GM12878 (cell line): ENCODE measurements around the gene SGO1. TPM values are rescaled to one million over a fixed set of nuclear protein-coding genes. Genes with fewer than 3 reads are reported as not detected.

Source experiments
- BACH1 ChIP-seq: fragments of 450-650 bp; IDR thresholded peaks from 2 replicates; pipeline ENCODE4 v1.6.1; 2017; ENCODE audit warnings: mild to moderate bottlenecking, borderline replicate concordance
- BHLHE40 ChIP-seq, 2 experiments: fragments of 450-650 bp in 1 of 2; IDR thresholded peaks; 2 replicates each; pipeline ENCODE4 v1.6.1; 2011 to 2017; ENCODE audit warnings: low read depth in 2 of 2, borderline replicate concordance in 1 of 2, improper control_type of control experiment in 1 of 2, low read length in 1 of 2, mild to moderate bottlenecking in 1 of 2
- CBFB ChIP-seq: IDR thresholded peaks from 2 replicates; pipeline ENCODE4 v1.6.1; 2016; ENCODE audit warnings: antibody characterized with exemption, low read depth
- CEBPZ ChIP-seq: fragments of 150-350 bp; IDR thresholded peaks from 2 replicates; pipeline ENCODE4 v1.6.1; 2016; ENCODE audit warnings: low read depth, low read length
- CHD4 ChIP-seq: fragments of 200-600 bp; sonication (generic); IDR thresholded peaks from 2 replicates; pipeline ENCODE4 v1.6.1; 2016; ENCODE audit warnings: mild to moderate bottlenecking
- CTCF ChIP-seq, 3 experiments: IDR thresholded peaks in 2 of 3; conservative IDR thresholded peaks in 1 of 3; 2 replicates each; pipeline ENCODE4 v1.5.1; 2011; ENCODE audit warnings: low read depth in 3 of 3, low read length in 3 of 3, mild to moderate bottlenecking in 3 of 3, control low read depth in 2 of 3, moderate library complexity in 2 of 3, inconsistent platforms in 1 of 3, mixed read lengths in 1 of 3; ENCODE audit not compliant: control insufficient read depth in 2 of 3, insufficient read depth in 1 of 3; ENCODE audit errors: extremely low read depth in 1 of 3
- GATAD2B ChIP-seq: fragments of 450-650 bp; conservative IDR thresholded peaks from 2 replicates; pipeline ENCODE4 v1.6.1; 2017; ENCODE audit warnings: low read depth, mild to moderate bottlenecking, moderate library complexity
- HDAC2 ChIP-seq: fragments of 200-600 bp; sonication (generic); IDR thresholded peaks from 2 replicates; pipeline ENCODE4 v1.6.1; 2017
- HDGF ChIP-seq: fragments of 450-650 bp; IDR thresholded peaks from 2 replicates; pipeline ENCODE4 v1.6.1; 2016; ENCODE audit warnings: antibody characterized with exemption
- MEF2A ChIP-seq: IDR thresholded peaks from 2 replicates; pipeline ENCODE4 v1.6.1; 2011; ENCODE audit warnings: low read depth, mild to moderate bottlenecking, low read length, moderate library complexity; ENCODE audit not compliant: insufficient read depth
- MYC ChIP-seq: IDR thresholded peaks from 2 replicates; pipeline ENCODE4 v1.6.1; 2011; ENCODE audit warnings: mild to moderate bottlenecking, low read length, moderate library complexity, inconsistent platforms; ENCODE audit not compliant: insufficient read depth, insufficient replicate concordance, insufficient read length, severe bottlenecking
- PAX5 ChIP-seq: IDR thresholded peaks from 2 replicates; pipeline ENCODE4 v1.6.1; 2011; ENCODE audit warnings: low read depth, low read length, borderline replicate concordance
- SIX5 ChIP-seq: IDR thresholded peaks from 2 replicates; pipeline ENCODE4 v1.6.1; 2011; ENCODE audit warnings: mild to moderate bottlenecking, low read depth, low read length, moderate library complexity; ENCODE audit not compliant: severe bottlenecking
- SMAD5 ChIP-seq: IDR thresholded peaks from 2 replicates; pipeline ENCODE4 v1.6.1; 2016; ENCODE audit warnings: antibody characterized with exemption, low read depth
- SPI1 ChIP-seq: IDR thresholded peaks from 2 replicates; pipeline ENCODE4 v1.6.1; 2011; ENCODE audit warnings: low read depth, mild to moderate bottlenecking, low read length, moderate library complexity, borderline replicate concordance; ENCODE audit not compliant: insufficient read depth
- SRF ChIP-seq, 2 experiments: IDR thresholded peaks; 2 replicates each; pipeline ENCODE4 v1.6.1; 2011; ENCODE audit warnings: low read depth in 2 of 2, low read length in 2 of 2, mild to moderate bottlenecking in 1 of 2, moderate library complexity in 1 of 2
- TAF1 ChIP-seq: IDR thresholded peaks from 2 replicates; pipeline ENCODE4 v1.6.1; 2011; ENCODE audit warnings: mild to moderate bottlenecking, low read depth, low read length, borderline replicate concordance
- ZNF217 ChIP-seq: fragments of 450-650 bp; IDR thresholded peaks from 2 replicates; pipeline ENCODE4 v1.6.1; 2017; ENCODE audit warnings: antibody characterized with exemption, mild to moderate bottlenecking
- ZSCAN29 ChIP-seq: fragments of 450-650 bp; IDR thresholded peaks from 2 replicates; pipeline ENCODE4 v1.6.1; 2017; ENCODE audit warnings: mild to moderate bottlenecking, moderate library complexity
- polyA plus RNA-seq, 11 experiments: library from polyadenylated mRNA; depleted of rRNA in 4 of 11; unstranded in 6 of 11; stranded (reverse) in 5 of 11; fragments of >200 nt; fragmentation: Nextera tagmentation in 4 of 11; fragmentation: Illumina TruSeq in 1 of 11; extraction: Ambion mirVana in 4 of 11; extraction: Trizol in 1 of 11; gene quantifications; 1 replicate in 1 of 11; 2 replicates in 10 of 11; pipeline versions ENCODE4 v1.2.1 to v1.2.3, GENCODE V29; 2011 to 2016; ENCODE audit warnings: inconsistent platforms in 2 of 11, missing spikeins in 2 of 11, low read depth in 1 of 11
- total RNA-seq, 4 experiments: library from RNA; depleted of rRNA in 3 of 4; stranded (reverse); fragments of >200 nt in 3 of 4; fragmentation: Illumina TruSeq in 1 of 4; extraction: Trizol in 1 of 4; gene quantifications; 2 replicates each; pipeline versions ENCODE4 v1.2.1 to v1.2.3, GENCODE V29; 2013 to 2021

Gene SGO1
- total and polyA plus RNA-seq, 10 of the 15 experiments (the other 5 are each of a cell fraction or from before 2014, with no cell fraction given) = 10.9 to 46.2 (median 17.6) TPM

GRCh38 chr3:20185679-20186599, at the start of gene SGO1 (continued):
- TF ChIP-seq CHD4 (no peak), HDAC2 (peak; percentile 92; the same call in 1 of the 2 replicates), MYC (peak; percentile 47), SRF (IDR thresholded peaks at IDR 0.05; ENCODE audit: low read depth in 2 of 2, low read length in 2 of 2) (no peak), CBFB (peak; percentile 57), SIX5 (no peak), BACH1 (peak; percentile 30; the same call in 1 of the 2 replicates), ZNF217 (no peak), GATAD2B (peak; percentile 88), ZSCAN29 (no peak), CTCF (IDR thresholded peaks at IDR 0.05 in 2 of 3, conservative IDR thresholded peaks at IDR 0.05 in 1 of 3; ENCODE audit: control insufficient read depth in 2 of 3, extremely low read depth in 1 of 3, insufficient read depth in 1 of 3, low read depth in 3 of 3, low read length in 3 of 3) (no peak), SPI1 (no peak), CEBPZ (no peak), HDGF (no peak), BHLHE40 (IDR thresholded peaks at IDR 0.05; ENCODE audit: borderline replicate concordance in 1 of 2, low read depth in 2 of 2, low read length in 1 of 2) (peak; percentile 86 to 98; a peak in 3 of 4 replicates), SMAD5 (peak; percentile 88), PAX5 (peak; percentile 61; the same call in 1 of the 2 replicates), TAF1 (peak; percentile 86), MEF2A (no peak)
